HG03575 (cell line): ENCODE measurements around the gene EXD3.

Experiments used
- ATAC-seq: cut with Tn5 transposase; IDR thresholded peaks from one replicate; pipeline ENCODE4 v1.9.1; 2021; ENCODE audit not compliant: unreplicated experiment, insufficient number of reproducible peaks, low FRiP score; ENCODE audit errors: extremely low read depth

Gene EXD3

GRCh38 chr9:137403269-137403668, 19.7 kb downstream of the EXD3 start:
- no peak for ATAC-seq

- no peak for ATAC-seq
These were observed 20.2 kb downstream of the EXD3 start for GRCh38 chr9:137402746-137403145.

GRCh38 chr9:137398561-137399468, 24.1 kb downstream of the EXD3 start:
- no peak for ATAC-seq

GRCh38 chr9:137397675-137398423, 25.1 kb downstream of the EXD3 start:
- ATAC-seq, result no peak

- no peak for ATAC-seq
These were observed 26.2 kb downstream of the EXD3 start for GRCh38 chr9:137396634-137397367.

GRCh38 chr9:137396227-137396626, 26.7 kb downstream of the EXD3 start:
- no peak for ATAC-seq

- ATAC-seq, result no peak
These were observed 27.3 kb downstream of the EXD3 start for GRCh38 chr9:137395666-137396010.

- ATAC-seq, result no peak
These were observed 27.9 kb downstream of the EXD3 start for GRCh38 chr9:137394866-137395665.

GRCh38 chr9:137393176-137394150, 29.5 kb downstream of the EXD3 start:
- ATAC-seq, result no peak

GRCh38 chr9:137392232-137393007, 30.5 kb downstream of the EXD3 start:
- ATAC-seq, result no peak

GRCh38 chr9:137391411-137391754, 31.6 kb downstream of the EXD3 start:
- no peak for ATAC-seq

- no peak for ATAC-seq
These were observed 32.2 kb downstream of the EXD3 start for GRCh38 chr9:137390553-137391410.

GRCh38 chr9:137389428-137389746, 33.6 kb downstream of the EXD3 start:
- no peak for ATAC-seq

GRCh38 chr9:137388589-137389427, 34.2 kb downstream of the EXD3 start:
- ATAC-seq, result no peak

- ATAC-seq, result no peak
These were observed 34.9 kb downstream of the EXD3 start for GRCh38 chr9:137387891-137388560.
